DOHH2 (cell line): ENCODE data around the gene SLC5A10.
"Not testable (repeated sequence)": the region's sequence is repeated elsewhere in the genome, so short reads cannot be mapped to it uniquely, and the experiment has no call there.

Experiments
- H3F3A ChIP-seq: fragments of 200-600 bp; sonication (generic), shearing (Covaris generic); 2 replicates; pipeline ENCODE4 v1.6.0; 2016; ENCODE audit warnings: antibody characterized with exemption, mild to moderate bottlenecking; ENCODE audit not compliant: control insufficient read depth, insufficient read depth
- H3K27ac ChIP-seq: fragments of 200-600 bp; sonication (generic); 2 replicates; pipeline ENCODE4 v1.5.1; 2014; ENCODE audit warnings: low read depth, mild to moderate bottlenecking, low read length, moderate library complexity
- H3K27me3 ChIP-seq: fragments of 200-600 bp; sonication (generic); 2 replicates; pipeline ENCODE4 v1.6.1; 2014; ENCODE audit warnings: mild to moderate bottlenecking, low read length, mixed read lengths; ENCODE audit not compliant: control insufficient read depth
- H3K36me3 ChIP-seq: fragments of 200-600 bp; sonication (generic); 2 replicates; pipeline ENCODE4 v1.6.1; 2014; ENCODE audit warnings: mild to moderate bottlenecking, low read length, moderate library complexity, mixed read lengths; ENCODE audit not compliant: control insufficient read depth
- H3K4me1 ChIP-seq: fragments of 200-600 bp; sonication (generic); 2 replicates; pipeline ENCODE4 v1.6.1; 2014; ENCODE audit warnings: mild to moderate bottlenecking, low read length, mixed read lengths; ENCODE audit not compliant: control insufficient read depth
- H3K4me2 ChIP-seq: fragments of 200-600 bp; sonication (generic); 2 replicates; pipeline ENCODE4 v1.6.0; 2014; ENCODE audit warnings: mild to moderate bottlenecking, low read length, moderate library complexity
- H3K4me3 ChIP-seq: fragments of 200-600 bp; sonication (generic); 2 replicates; pipeline ENCODE4 v1.5.1; 2014; ENCODE audit warnings: mild to moderate bottlenecking, low read length, mixed read lengths
- H3K79me2 ChIP-seq: fragments of 200-600 bp; sonication (generic); 2 replicates; pipeline ENCODE4 v1.6.1; 2014; ENCODE audit warnings: mild to moderate bottlenecking, low read length, mixed read lengths; ENCODE audit not compliant: control insufficient read depth
- H3K9me2 ChIP-seq: fragments of 200-600 bp; sonication (generic); replicated peaks from 2 replicates; pipeline ENCODE4 v1.6.1; 2014; ENCODE audit warnings: mild to moderate bottlenecking, low read length, mixed read lengths; ENCODE audit not compliant: control insufficient read depth
- H3K9me3 ChIP-seq: fragments of 200-600 bp; sonication (generic); 2 replicates; pipeline ENCODE4 v1.6.1; 2014; ENCODE audit warnings: antibody characterized with exemption, low read length, mixed read lengths; ENCODE audit not compliant: control insufficient read depth, insufficient read depth
- H4K20me1 ChIP-seq: fragments of 200-600 bp; sonication (generic); 2 replicates; pipeline ENCODE4 v1.6.0; 2014; ENCODE audit warnings: low read depth, mild to moderate bottlenecking, antibody characterized with exemption, low read length, moderate library complexity; ENCODE audit not compliant: control insufficient read depth, insufficient read depth
- EZH2phosphoT487 ChIP-seq: fragments of 200-600 bp; sonication (generic); IDR thresholded peaks from 2 replicates; pipeline ENCODE4 v1.6.1; 2017; ENCODE audit warnings: borderline replicate concordance, mild to moderate bottlenecking, antibody characterized with exemption, low read length, moderate library complexity, mixed read lengths
- TF ChIP-seq, protein P1 (sequence below): fragments of 200-600 bp; sonication (generic); IDR thresholded peaks from one replicate; pipeline ENCODE4 v1.5.1; 2014; ENCODE audit warnings: antibody characterized with exemption, mild to moderate bottlenecking, low read depth, low read length; ENCODE audit not compliant: poor library complexity, severe bottlenecking

Gene SLC5A10

DNA sequence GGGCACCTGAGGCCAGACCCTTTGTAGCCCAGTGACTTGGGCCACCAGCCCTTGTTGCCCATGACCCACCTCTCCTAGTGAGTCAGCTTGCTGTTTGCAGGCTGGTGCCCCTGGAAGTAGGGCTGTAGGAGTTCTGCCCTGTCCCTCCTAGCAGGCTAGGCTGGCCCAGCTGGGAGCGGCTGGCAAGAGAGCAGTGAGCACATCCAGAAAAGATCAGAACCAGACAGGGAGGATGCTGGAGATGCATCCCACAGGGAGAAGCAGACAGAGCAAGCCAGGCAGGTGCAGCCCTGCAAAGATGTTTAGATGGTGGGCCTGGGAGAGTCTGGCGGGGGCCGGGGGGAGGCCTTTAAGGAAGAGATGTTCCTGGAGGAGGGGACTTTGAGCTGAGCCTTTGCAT is 2.4 kb downstream of the SLC5A10 start:
- Histone ChIP-seq H3K4me2 (no peak overlapping the region), H3K27ac (no peak overlapping the region), H3K79me2 (no peaks in the 10 kb centered on the region), H3K36me3 (no peaks in the 10 kb centered on the region), H3K4me3 (no peak overlapping the region), H3K27me3 (0 out of 2 replicates have a peak, but pooled peaks cover 4% of the 10 kb centered on the region), H4K20me1 (no peaks in the 10 kb centered on the region), H3F3A (no peaks in the 10 kb centered on the region), H3K9me3 (no peaks in the 10 kb centered on the region), H3K9me2 (no peaks in the 10 kb centered on the region), H3K4me1 (no peaks in the 10 kb centered on the region)
- TF ChIP-seq, protein P1, sequence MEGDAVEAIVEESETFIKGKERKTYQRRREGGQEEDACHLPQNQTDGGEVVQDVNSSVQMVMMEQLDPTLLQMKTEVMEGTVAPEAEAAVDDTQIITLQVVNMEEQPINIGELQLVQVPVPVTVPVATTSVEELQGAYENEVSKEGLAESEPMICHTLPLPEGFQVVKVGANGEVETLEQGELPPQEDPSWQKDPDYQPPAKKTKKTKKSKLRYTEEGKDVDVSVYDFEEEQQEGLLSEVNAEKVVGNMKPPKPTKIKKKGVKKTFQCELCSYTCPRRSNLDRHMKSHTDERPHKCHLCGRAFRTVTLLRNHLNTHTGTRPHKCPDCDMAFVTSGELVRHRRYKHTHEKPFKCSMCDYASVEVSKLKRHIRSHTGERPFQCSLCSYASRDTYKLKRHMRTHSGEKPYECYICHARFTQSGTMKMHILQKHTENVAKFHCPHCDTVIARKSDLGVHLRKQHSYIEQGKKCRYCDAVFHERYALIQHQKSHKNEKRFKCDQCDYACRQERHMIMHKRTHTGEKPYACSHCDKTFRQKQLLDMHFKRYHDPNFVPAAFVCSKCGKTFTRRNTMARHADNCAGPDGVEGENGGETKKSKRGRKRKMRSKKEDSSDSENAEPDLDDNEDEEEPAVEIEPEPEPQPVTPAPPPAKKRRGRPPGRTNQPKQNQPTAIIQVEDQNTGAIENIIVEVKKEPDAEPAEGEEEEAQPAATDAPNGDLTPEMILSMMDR, result no peak
- no peak for TF ChIP-seq EZH2phosphoT487

DNA sequence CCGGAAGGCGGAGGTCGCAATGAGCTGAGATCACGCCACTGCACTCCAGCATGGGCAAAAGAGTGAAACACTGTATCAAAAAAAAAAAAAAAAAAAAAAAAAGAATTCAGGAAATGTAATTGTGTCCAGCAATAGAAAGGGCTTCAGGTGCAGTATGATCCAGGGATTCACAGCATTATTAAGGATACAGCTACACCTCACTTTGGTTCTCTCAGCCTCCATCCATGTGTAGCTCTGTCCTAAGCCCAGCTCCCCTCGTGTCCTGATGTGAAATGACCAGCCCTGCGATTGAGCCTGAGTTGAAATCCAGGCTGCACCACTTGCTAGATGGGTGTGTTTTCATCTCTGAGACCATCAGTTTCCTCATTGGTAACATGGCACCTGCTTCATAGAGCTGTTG is 3.0 kb downstream of the SLC5A10 start:
- Histone ChIP-seq H3K4me2 (no peak overlapping the region), H3K4me3 (no peak overlapping the region), H3K4me1 (no peaks in the 10 kb centered on the region), H3K79me2 (no peaks in the 10 kb centered on the region), H3F3A (no peaks in the 10 kb centered on the region), H3K36me3 (no peaks in the 10 kb centered on the region), H3K27me3 (no peaks in the 10 kb centered on the region), H3K9me3 (no peaks in the 10 kb centered on the region), H3K9me2 (no peaks in the 10 kb centered on the region), H3K27ac (no peak overlapping the region), H4K20me1 (no peaks in the 10 kb centered on the region)
- TF ChIP-seq, protein P1, result no peak
- TF ChIP-seq EZH2phosphoT487, result no peak

DNA sequence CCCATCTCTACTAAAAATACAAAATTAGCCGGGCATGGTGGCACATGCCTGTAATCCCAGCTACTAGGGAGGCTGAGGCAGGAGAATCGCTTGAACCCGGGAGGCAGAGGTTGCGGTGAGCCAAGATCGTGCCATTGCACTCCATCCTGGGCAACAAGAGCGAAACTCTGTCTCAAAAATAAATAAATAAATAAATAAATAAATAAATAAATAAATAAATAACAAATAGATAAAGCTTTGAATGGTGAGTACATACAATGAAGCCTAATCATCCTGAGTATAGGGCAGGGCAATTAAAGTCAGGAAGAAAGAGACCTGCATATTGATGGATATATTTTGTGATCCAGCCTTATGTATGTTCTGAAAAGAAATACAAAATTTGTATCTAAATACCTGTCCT is 4.1 kb downstream of the SLC5A10 start:
- not testable (repeated sequence) for H3K79me2 ChIP-seq, H3K36me3 ChIP-seq, H3K4me2 ChIP-seq, H3K27ac ChIP-seq, H3K9me2 ChIP-seq, H4K20me1 ChIP-seq, H3K9me3 ChIP-seq, H3K4me1 ChIP-seq, H3K27me3 ChIP-seq, H3K4me3 ChIP-seq, H3F3A ChIP-seq

- Histone ChIP-seq H4K20me1 (no peaks in the 10 kb centered on the region), H3K9me2 (no peaks in the 10 kb centered on the region), H3F3A (no peaks in the 10 kb centered on the region), H3K4me3 (no peak overlapping the region), H3K36me3 (no peaks in the 10 kb centered on the region), H3K4me2 (no peak overlapping the region), H3K27ac (no peak overlapping the region), H3K4me1 (peaks cover 7% of the 10 kb centered on the region), H3K27me3 (no peaks in the 10 kb centered on the region), H3K9me3 (no peaks in the 10 kb centered on the region), H3K79me2 (no peaks in the 10 kb centered on the region)
- TF ChIP-seq EZH2phosphoT487, result no peak
- TF ChIP-seq, protein P1, result no peak
Observed at GRCh38 chr17:18956581-18956980, 4.6 kb downstream of the SLC5A10 start.
